Neural cell (in vitro differentiated cells): ENCODE measurements around the gene VRK1.

ENCODE experiments used
- CTCF ChIP-seq: fragments of 450-650 bp; IDR thresholded peaks from 2 replicates; pipeline ENCODE4 v1.5.1; 2014; ENCODE audit warnings: antibody characterized with exemption, mild to moderate bottlenecking, moderate library complexity; ENCODE audit not compliant: poor library complexity, severe bottlenecking
- EP300 ChIP-seq: fragments of 450-650 bp; conservative IDR thresholded peaks from 2 replicates; pipeline ENCODE4 v1.6.1; 2014; ENCODE audit warnings: antibody characterized with exemption, mild to moderate bottlenecking, moderate library complexity; ENCODE audit not compliant: poor library complexity, severe bottlenecking
- EZH2 ChIP-seq: fragments of 200-600, 300-800 bp; shearing (Covaris generic), sonication (generic); IDR thresholded peaks from 2 replicates; pipeline ENCODE4 v1.6.1; 2014; ENCODE audit warnings: antibody characterized with exemption, low read length, borderline replicate concordance, mild to moderate bottlenecking; ENCODE audit not compliant: insufficient read depth, poor library complexity, severe bottlenecking
- MXI1 ChIP-seq: fragments of 450-650 bp; conservative IDR thresholded peaks from 2 replicates; pipeline ENCODE4 v1.6.1; 2014; ENCODE audit warnings: antibody characterized with exemption, mild to moderate bottlenecking; ENCODE audit not compliant: poor library complexity, severe bottlenecking
- POLR2AphosphoS5 ChIP-seq: IDR thresholded peaks from 2 replicates; pipeline ENCODE4 v1.6.1; 2012
- SMC3 ChIP-seq: fragments of 450-650 bp; conservative IDR thresholded peaks from 2 replicates; pipeline ENCODE4 v1.6.1; 2014; ENCODE audit warnings: antibody characterized with exemption, mild to moderate bottlenecking, moderate library complexity; ENCODE audit not compliant: poor library complexity
- TAF1 ChIP-seq: IDR thresholded peaks from 2 replicates; pipeline ENCODE4 v1.6.1; 2012; ENCODE audit warnings: low read depth
- TF ChIP-seq, protein P1 (sequence below): IDR thresholded peaks from 2 replicates; pipeline ENCODE4 v1.6.1; 2012; ENCODE audit warnings: borderline replicate concordance

DNA sequence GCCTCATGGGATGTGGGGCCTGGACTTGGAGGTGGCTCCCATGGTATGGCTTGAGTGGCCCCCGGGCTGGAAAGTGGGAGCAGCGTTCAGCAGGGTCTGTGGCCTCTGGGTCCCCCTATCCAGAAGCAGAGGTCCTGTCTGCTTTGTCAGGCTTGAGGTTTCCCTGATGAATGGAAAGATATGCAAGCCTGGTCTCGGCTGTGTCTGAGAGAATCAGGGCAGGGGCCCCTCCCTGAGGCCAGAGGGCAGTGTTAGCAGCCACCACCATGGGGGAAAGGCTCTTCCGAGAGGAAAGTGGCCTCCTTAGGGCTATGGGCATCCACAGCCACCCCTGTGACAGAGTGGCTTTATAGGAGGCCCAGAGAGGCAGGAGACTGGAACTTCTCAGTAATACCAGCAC lies 128.2 kb downstream of the VRK1 start:
- TF ChIP-seq EZH2: no peak
- no peak for TF ChIP-seq CTCF
- TF ChIP-seq TAF1: no peak
- TF ChIP-seq POLR2AphosphoS5: no peak
- no peak for TF ChIP-seq EP300
- TF ChIP-seq, protein P1, sequence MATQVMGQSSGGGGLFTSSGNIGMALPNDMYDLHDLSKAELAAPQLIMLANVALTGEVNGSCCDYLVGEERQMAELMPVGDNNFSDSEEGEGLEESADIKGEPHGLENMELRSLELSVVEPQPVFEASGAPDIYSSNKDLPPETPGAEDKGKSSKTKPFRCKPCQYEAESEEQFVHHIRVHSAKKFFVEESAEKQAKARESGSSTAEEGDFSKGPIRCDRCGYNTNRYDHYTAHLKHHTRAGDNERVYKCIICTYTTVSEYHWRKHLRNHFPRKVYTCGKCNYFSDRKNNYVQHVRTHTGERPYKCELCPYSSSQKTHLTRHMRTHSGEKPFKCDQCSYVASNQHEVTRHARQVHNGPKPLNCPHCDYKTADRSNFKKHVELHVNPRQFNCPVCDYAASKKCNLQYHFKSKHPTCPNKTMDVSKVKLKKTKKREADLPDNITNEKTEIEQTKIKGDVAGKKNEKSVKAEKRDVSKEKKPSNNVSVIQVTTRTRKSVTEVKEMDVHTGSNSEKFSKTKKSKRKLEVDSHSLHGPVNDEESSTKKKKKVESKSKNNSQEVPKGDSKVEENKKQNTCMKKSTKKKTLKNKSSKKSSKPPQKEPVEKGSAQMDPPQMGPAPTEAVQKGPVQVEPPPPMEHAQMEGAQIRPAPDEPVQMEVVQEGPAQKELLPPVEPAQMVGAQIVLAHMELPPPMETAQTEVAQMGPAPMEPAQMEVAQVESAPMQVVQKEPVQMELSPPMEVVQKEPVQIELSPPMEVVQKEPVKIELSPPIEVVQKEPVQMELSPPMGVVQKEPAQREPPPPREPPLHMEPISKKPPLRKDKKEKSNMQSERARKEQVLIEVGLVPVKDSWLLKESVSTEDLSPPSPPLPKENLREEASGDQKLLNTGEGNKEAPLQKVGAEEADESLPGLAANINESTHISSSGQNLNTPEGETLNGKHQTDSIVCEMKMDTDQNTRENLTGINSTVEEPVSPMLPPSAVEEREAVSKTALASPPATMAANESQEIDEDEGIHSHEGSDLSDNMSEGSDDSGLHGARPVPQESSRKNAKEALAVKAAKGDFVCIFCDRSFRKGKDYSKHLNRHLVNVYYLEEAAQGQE: no peak
- TF ChIP-seq SMC3: no peak
- TF ChIP-seq MXI1: no peak
